GM19193 (cell line): ENCODE data around the gene EXOSC2.

Experiments
- POLR2A ChIP-seq: IDR thresholded peaks from 4 replicates; pipeline ENCODE4 v1.6.1; 2011; ENCODE audit not compliant: insufficient read depth, insufficient read length; ENCODE audit errors: extremely low read depth

The EXOSC2 gene

DNA sequence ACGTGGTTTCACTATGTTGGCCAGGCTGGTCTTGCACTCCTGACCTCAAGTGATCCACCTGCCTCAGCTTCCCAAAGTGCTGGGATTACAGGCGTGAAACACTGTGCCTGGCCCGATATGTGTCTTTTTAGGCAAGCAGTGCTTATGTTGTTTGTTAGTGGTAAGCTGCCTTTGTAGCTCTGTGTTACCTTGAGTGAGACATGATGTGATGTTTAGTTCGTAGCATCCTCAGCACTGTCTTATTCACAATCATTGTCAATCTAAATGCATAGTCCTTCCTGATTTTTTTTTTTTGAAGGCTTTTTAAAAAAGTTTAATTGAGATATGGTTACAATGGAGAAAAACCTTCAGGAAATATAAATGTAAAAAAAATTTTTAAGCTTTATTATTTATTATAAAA, 45.5 kb downstream of the EXOSC2 start:
- TF ChIP-seq POLR2A = no peak

DNA sequence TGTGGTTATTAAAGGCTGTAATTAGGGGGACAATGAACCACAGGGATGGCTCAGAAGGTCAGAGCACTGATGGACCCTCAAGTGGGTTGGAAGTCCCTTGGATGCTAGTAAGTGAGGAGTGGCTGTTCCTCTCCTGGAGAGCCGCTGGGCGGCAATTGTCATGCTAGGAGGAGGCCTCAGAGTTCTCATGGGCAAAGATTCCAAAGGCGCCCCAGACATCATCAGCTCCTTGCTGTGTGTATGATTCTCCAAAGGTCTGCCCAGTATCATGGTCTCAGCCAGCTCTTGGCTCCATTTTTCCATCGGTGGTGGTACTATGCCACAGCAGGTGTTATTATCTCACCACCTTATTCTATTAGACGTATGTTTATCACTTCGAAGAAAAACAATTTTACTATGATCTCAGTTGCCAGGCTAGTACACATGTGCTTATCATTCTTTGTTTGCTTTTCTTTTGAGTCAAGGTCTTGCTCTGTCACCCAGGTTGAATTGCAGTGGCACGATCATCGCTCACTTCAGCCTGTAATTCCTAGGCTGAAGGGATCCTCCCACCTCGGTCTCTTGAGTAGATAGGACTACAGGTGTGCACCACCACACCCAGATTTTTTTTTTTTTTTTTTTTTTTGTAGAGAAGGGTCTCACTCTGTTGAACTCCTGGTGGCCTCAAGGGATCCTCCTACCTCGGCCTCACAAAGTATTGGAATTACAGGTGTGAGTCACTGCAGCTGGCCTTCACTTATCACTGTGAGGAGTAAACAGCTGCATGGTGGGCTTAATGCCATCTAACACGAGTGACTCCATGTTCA, 46.8 kb downstream of the EXOSC2 start:
- TF ChIP-seq POLR2A = no peak

DNA sequence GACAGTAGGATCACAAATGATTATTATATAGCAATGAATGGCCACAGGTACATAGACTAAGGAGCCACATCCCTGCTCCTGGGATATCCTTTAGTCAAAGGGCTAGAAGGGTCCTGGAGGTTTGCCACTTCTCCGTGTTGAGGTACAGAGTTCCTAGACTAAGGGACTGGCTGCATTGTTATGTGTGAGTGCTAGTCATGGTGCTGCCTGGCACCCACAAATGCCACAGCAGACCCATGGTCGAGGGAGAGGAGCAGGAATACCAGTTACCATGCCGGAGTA, 47.4 kb downstream of the EXOSC2 start:
- no peak for TF ChIP-seq POLR2A

DNA sequence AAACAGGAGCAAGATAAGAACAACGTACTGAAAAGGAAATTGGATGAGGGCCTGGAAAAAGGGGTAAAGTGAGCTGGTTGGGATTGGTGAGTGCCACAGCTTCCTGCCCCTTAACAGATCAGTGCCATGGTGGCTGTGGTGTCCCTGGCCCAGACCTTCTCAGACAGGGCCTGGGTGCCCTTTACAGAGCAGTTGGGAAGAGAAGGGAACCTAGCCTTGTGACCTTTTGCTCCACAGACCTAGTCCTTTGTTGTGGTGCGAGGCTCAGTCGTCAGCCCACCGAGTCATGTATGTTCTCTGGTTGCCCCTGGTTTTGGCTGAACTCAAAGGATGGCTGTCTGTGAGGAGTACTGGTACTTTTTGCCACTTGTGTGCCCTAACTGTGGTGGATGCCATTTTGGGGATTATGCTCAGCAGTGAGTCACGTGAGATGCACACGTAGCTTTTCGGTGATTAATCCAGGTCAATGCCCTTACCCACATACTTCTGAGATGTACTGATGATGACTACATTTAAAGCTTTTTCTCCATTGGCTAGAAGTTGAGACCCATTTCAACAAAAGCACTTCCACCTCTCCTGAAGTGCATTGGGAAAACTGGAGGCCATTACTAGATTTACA, 48.4 kb downstream of the EXOSC2 start:
- no peak for TF ChIP-seq POLR2A

DNA sequence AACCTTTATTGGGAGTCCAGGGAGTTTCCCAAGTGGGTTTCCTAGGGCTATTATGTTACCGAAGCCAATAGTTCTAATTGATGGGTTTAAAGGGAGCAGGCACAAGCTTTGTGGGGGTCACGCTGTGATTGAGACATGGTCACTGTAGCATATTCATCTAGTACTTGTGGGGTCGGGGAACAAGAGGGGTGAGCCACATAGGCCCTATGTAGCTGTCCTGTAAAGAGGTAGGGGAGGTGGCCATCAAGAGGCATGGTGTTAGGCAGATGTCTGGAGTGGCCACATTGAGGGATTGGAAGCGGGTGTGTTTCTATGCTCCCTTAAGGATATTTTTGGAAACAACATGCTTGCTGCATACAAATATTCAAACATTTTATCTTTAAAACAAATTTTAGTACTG, 50.1 kb downstream of the EXOSC2 start:
- TF ChIP-seq POLR2A = no peak

DNA sequence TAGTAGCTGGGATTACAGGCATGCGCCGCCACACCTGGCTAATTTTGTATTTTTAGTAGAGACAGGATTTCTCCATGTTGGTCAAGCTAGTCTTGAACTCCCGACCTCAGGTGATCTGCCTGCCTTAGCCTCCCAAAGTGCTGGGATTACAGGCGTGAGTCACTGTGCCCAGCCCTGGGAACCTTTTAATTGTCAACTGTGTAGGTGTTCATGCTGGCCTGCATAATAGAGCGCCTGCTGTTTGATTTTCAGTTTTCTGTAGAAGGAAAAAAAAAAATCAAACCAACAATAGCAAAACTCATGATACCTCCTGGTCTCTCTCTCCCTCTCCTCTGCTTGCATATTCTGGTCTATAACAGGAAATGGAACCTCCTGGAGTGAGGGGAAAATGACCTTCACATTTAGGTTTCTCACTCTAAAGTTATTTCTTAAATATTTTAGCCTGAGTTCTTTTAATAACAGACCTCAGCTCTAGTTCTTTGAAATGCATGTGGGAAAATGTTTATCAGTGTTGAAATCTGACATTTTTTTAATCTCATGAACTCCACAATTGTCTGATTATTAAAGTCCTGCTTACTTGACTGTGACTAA, 51.7 kb downstream of the EXOSC2 start:
- no peak for TF ChIP-seq POLR2A

DNA sequence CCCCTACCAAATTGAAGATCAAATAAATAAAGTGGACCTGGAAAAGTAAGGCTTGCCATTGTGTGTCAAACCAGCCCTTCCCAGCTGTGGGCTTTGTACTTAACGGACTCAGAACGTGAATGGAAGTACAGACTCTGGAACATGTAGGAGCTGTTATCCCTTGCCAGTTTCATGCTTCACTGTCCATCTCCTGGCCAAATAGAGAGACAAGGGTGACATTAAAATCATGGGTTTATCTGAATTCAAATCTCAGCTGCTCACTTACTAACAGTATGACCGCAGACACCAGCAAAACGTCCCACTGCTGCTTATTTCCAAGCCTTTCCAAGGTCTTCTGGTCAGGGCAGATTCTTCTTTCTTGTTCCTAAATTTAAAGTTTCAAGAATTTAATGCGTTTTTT, 52.2 kb downstream of the EXOSC2 start:
- no peak for TF ChIP-seq POLR2A

DNA sequence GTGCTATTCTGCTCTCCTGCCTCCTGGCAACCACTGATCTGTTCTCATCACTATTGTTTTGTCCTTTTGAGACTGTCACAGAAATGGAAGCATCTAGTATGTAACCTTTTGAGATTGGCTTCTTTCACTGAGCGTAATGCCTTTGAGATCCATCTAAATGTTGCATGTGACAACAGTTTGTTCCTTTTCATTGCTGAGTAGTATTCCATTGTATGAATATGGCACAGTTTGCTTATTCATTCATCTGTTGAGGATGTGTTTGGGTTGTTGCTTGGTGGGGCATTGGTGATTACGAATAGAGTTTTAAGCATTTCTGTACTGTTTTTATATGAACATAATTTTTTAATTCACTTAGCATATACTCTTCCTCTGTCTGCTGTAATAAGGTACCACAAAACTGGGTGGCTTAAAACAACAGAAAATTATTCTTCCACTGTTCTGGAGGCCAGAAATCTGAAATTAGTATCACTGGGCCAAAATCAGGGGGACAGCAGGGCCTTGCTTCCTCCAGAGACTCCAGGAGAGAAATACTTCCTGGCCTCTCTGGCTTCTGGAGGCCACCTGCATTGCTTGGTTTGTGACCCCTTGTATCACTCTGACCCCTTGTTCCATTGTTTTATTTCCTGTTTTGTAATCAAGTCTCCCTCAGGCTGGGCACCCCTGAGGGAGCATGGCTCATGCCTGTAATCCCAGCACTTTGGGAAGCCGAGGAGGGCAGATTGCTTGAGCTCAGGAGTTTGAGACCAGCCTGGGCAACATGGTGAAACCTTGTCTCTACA, 53.0 kb downstream of the EXOSC2 start:
- TF ChIP-seq POLR2A = no peak

DNA sequence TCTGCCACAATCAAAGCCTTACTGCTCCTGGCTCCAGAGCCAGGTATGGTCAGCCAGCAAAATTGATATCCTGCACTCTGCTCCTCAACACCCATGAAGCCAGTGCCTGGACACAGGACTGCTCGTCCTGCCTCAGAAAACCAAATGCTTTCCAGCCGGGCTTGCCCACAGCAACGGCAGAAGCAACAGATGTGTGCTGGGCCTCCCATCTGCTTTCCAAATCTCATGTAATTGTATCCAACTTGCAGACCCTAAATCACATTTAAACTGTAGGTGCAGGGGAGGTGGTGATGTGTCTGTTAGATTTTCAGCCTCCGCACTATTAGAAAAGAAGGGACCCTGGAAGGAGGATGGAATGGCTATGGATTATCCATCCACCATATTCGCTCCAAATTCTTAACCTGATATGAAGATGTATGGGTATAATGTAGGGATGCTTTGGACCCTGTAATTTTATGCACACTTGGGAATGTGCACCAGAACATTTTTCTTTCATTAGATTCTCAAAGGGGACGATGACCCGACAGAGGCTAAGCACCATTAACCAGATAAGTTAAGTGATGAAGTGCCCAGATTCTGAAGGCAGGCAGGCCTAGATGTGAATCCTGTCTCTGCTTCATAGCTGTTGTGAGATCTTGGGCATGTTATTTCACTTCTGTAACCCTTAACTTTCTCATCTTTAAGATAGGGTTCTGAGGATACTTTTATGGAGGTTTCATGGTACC, 58.2 kb downstream of the EXOSC2 start:
- TF ChIP-seq POLR2A = no peak
